Mucosa of gallbladder (tissue), 1 donor: ENCODE measurements around the gene FBXW7. TPM values are rescaled to one million over a fixed set of nuclear protein-coding genes. Genes with fewer than 3 reads are reported as not detected.

Source experiments
- DNase-seq: peaks from one replicate; pipeline ENCODE4 v3.0.0-alpha.2; 2020; ENCODE audit warnings: low spot score
- total RNA-seq: library from RNA; stranded (reverse); gene quantifications from one replicate; pipeline ENCODE4 v1.2.1, GENCODE V29; 2021
- donor health status: DM: no; HTN: no; CAD: no.

The FBXW7 gene
- total RNA-seq, 1 donor from 2014 or later: 29.7 TPM

GRCh38 chr4:152328582-152328981 lies 207.3 kb downstream of the FBXW7 start:
- DNase-seq: no peak

DNA sequence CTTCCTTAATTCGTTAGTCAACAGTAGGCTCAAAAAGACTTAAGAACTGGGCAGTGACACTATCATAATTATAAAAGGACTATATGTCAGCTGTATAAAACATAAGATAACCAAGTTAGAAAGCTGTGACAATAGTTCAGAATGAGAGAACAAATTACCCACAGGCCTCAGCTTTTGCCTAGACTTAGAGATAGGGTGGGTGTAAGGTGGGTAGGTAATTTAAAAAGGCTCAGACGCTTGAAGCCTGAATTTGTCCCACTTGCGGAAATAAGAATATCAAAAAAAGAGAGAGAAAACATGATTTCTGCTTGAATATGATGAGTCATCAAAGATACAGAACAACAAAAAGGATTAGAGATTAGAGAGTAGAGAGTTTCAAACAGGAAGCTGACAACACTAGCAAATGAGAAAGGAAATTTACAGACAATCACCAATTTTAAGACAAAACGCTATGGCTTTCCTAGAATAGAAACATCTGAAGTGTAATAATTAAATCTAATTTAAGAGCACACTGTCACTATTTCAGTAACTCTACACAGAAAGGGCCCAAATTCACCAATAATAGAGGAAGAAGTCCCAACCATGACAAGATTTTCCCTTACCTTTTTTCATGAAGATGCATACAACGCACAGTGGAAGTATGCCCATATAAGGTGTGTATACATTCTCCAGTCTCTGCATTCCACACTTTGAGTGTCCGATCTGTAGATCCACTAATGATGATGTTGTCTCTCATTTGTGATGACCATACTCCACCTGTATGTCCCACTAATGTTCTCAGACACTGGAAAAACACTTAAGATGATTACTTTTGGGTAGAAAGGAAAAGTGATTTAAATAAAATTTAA lies 208.1 kb downstream of the FBXW7 start:
- DNase-seq: no peak

DNA sequence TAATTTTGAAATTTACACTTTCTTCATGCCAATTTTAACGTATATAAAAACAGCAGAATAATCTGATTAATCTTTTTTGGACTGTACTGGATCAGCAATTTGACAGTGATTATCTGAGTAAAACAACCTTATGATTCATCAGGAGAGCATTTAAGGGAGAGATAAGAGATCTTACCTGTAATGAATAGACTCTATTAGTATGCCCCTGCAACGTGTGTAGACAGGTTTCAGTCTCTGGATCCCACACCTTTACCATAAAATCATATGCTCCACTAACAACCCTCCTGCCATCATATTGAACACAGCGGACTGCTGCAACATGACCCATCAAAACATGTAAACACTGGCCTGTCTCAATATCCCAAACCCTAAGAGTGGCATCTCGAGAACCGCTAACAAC lies 210.1 kb downstream of the FBXW7 start:
- no peak for DNase-seq

DNA sequence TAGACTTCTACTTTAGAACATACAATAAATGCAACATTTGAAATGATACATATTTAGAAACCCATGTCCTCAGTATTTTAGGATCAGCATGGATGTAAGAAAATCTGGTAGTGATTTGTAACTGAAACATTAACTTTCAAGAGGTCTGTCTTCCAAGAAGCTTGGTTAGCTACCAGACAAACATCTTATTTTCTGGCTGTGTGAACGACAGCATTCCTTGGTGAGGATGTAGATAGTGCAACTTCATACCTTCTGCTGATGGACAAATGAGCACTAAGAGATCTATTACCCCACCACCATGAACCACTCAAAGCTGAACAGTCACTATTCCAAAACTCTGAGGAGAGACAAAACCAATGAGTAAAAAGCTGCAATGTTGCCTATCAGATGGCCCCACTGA lies 212.7 kb downstream of the FBXW7 start:
- no peak for DNase-seq

GRCh38 chr4:152322656-152323055 lies 213.2 kb downstream of the FBXW7 start:
- DNase-seq: no peak

- DNase-seq: no peak
Measured at GRCh38 chr4:152321923-152322322, 214.0 kb downstream of the FBXW7 start.

DNA sequence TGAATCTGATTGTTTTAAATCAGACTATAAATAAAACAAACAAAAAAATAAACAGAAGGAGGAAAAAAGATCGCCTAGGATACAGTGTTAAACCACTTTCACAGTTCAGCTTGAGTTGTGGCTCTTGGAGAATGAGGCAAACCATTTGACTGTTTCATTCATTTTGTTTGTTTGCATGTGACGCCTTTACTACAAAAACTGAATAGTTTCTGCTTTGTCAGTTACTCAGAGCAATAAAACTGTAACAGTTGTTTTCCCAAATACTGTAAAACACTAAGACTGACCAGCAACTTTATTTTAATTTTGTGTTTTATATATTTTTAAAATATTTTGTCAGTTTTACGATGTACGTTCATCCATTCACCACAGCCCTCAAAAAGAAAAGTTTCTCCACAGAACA lies 214.5 kb downstream of the FBXW7 start:
- no peak for DNase-seq

GRCh38 chr4:152316969-152317368 lies 218.9 kb downstream of the FBXW7 start:
- no peak for DNase-seq

GRCh38 chr4:152310257-152310656 lies 225.6 kb downstream of the FBXW7 start:
- DNase-seq: no peak

DNA sequence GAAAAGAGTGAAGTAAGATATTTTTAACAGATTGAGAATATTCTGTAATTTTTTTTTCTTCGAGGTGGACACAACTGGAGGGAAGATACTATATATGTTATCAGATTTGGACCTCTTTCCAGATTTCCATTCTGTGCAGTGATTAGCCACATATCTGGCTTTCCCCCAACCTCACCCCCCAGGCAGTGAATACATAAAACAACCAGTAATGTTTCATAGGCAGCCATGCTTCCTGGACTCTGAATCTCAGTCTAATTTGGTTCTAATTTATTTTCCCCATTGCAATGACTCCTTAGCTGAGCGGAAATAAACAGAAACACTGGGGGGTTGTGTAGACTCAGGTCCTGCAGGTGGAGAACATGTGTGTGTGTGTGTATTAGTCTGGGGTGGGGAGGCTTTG lies 226.5 kb downstream of the FBXW7 start:
- DNase-seq: no peak

GRCh38 chr4:152308951-152309350 lies 226.9 kb downstream of the FBXW7 start:
- no peak for DNase-seq

GRCh38 chr4:152307669-152308068 lies 228.2 kb downstream of the FBXW7 start:
- DNase-seq: no peak

- no peak for DNase-seq
Measured at GRCh38 chr4:152306541-152306940, 229.4 kb downstream of the FBXW7 start.

- no peak for DNase-seq
Measured at GRCh38 chr4:152304220-152304619, 231.7 kb downstream of the FBXW7 start.

DNA sequence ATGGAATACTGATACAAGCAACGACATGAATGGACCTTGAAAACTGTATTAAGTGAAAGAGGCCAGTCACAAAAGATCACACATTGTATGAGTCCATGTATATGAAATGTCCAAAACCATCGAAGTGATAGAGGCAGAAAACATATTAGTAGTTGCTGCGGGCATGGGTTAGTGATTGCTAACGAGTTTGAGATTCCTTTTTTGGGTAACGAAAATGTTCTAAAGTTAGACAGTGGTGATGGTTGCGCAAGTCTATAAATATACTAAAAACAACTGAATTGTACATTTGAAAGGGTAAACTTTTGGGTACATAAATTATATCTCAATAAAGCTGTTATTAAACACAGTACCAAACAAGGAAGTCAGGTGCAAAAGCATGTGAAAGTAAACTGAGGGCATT lies 234.5 kb downstream of the FBXW7 start:
- no peak for DNase-seq

DNA sequence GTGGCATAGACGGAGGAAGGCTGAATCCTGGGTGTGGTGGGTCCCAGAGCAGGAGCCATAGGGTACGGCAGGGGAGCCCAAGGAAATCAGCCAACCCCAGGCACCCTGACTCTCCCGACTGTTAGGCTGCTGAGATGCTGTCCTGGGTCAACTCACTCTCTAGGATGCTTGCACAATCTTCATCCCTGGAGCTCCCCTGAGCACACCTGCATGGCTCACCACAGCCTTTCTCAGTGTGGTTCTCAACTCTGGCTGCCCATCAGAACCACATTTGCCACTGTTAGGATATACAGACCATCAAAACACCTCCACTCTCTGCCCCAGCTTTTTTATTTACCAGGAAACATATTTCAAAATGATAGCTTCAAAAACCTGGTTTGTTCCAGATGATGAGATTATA lies 236.3 kb downstream of the FBXW7 start:
- DNase-seq: no peak

- no peak for DNase-seq
Measured at GRCh38 chr4:152296386-152296785, 239.5 kb downstream of the FBXW7 start.

GRCh38 chr4:152294765-152295164 lies 241.1 kb downstream of the FBXW7 start:
- DNase-seq: no peak

DNA sequence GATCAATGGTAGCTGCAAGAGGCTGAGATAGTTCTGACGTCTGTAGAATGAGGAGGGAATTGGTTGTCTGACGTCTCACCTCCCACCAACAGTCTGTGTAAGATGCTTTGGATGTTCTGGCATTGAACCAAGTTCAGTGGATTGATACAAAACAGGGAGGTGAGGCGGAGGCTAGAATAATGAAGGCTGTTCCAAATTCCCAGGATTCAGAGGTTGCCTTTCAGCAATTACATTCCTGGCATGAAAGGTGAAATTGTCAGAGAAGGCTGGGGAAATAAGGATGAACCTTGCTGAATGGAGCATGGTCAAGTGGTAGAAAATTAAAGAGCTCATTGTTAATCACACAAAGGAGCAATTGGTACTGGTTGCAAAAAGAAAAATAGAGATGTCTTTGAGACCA lies 241.6 kb downstream of the FBXW7 start:
- DNase-seq: no peak

- DNase-seq: no peak
Measured at GRCh38 chr4:152293527-152293926, 242.4 kb downstream of the FBXW7 start.

- DNase-seq: no peak
Measured at GRCh38 chr4:152290366-152290921, 245.4 kb downstream of the FBXW7 start.

DNA sequence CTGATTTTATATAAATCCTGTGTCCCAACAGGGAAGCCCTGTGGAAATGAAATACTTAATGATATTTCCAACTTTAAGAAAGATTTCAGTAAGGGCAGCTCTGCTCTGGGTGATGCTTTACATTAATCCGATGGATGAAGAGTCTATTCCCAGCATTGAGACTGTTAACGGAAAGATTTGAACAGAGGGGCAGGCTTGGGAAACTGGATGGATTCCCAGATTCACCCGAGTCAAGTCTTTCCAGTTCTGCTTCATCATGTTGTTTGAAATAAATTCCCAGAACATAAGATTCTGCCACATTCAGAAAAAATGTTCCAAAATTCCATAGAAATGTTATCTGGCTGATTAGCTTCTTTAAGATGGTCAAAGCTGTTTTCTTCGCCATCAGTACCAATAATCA lies 246.0 kb downstream of the FBXW7 start:
- DNase-seq: no peak

GRCh38 chr4:152289541-152289940 lies 246.4 kb downstream of the FBXW7 start:
- no peak for DNase-seq
